Measurements from ENCODE around the gene TMEM161A. TPM values are rescaled to one million over a fixed set of nuclear protein-coding genes. Genes with fewer than 3 reads are reported as not detected.
"Not testable (repeated sequence)": the region's sequence is repeated elsewhere in the genome, so short reads cannot be mapped to it uniquely, and the experiment has no call there.

Gene TMEM161A
- total RNA-seq, 2 experiments from 2014 or later = 20.3 to 22.8 TPM

- ATAC-seq (no peak), DNase-seq (no peak)
- ChIA-PET POLR2A (no interaction called here), CTCF (no interaction called here)
- H3K9me3 Mint-ChIP-seq (ENCODE audit: insufficient read depth) = no peaks in the 10 kb centered on the region
- peaks cover 17% of the 10 kb centered on the region for H3K36me3 Mint-ChIP-seq (ENCODE audit: low read depth)
- no peak overlapping the region for H3K4me3 Mint-ChIP-seq
- no peaks in the 10 kb centered on the region for H3K27me3 Mint-ChIP-seq (ENCODE audit: low read depth)
- H3K27ac Mint-ChIP-seq = no peak overlapping the region
- H3K4me1 Mint-ChIP-seq (ENCODE audit: low read depth) = no peaks in the 10 kb centered on the region
Measured at GRCh38 chr19:19119325-19120237, 18.7 kb downstream of the TMEM161A start.

- Mint-ChIP-seq H3K4me1 (ENCODE audit: low read depth) (peaks cover 7% of the 10 kb centered on the region), H3K36me3 (ENCODE audit: low read depth) (peaks cover 4% of the 10 kb centered on the region), H3K27me3 (ENCODE audit: low read depth) (no peaks in the 10 kb centered on the region), H3K27ac (no peak overlapping the region), H3K9me3 (ENCODE audit: insufficient read depth) (no peaks in the 10 kb centered on the region), H3K4me3 (no peak overlapping the region)
- peak; percentile 47 for ATAC-seq
- POLR2A ChIA-PET = no interaction called here
- CTCF ChIA-PET = interaction anchor here (0.8 to 2.9 kb wide), 8 partner anchors 20 to 63 kb away, joined by 3 to 8 read pairs (median 4); partner anchors contain the start of gene MEF2B
- DNase-seq = peak; percentile 56
Measured at GRCh38 chr19:19115954-19116353, 22.3 kb downstream of the TMEM161A start.

- H3K4me3 Mint-ChIP-seq = no peak overlapping the region
- H3K27me3 Mint-ChIP-seq (ENCODE audit: low read depth) = no peaks in the 10 kb centered on the region
- POLR2A ChIA-PET = interaction anchor here (0.7 kb wide), 1 partner anchor 261 kb away, joined by 3 read pairs; no protein-coding TSS in a partner anchor
- ATAC-seq (peak; percentile 61), DNase-seq (peak; percentile 38)
- CTCF ChIA-PET = interaction anchor here (0.7 kb wide), 1 partner anchor 43 kb away, joined by 3 read pairs; no protein-coding TSS in a partner anchor
- H3K36me3 Mint-ChIP-seq (ENCODE audit: low read depth) = no peaks in the 10 kb centered on the region
- H3K4me1 Mint-ChIP-seq (ENCODE audit: low read depth) = peaks cover 7% of the 10 kb centered on the region
- no peaks in the 10 kb centered on the region for H3K9me3 Mint-ChIP-seq (ENCODE audit: insufficient read depth)
- no peak overlapping the region for H3K27ac Mint-ChIP-seq
Measured at GRCh38 chr19:19113040-19113626, 25.1 kb downstream of the TMEM161A start.

GRCh38 chr19:19111967-19112580, 26.2 kb downstream of the TMEM161A start:
- POLR2A ChIA-PET = interaction anchor here (1.6 kb wide), 1 partner anchor 47 kb away, joined by 5 read pairs; no protein-coding TSS in a partner anchor
- H3K27me3 Mint-ChIP-seq (ENCODE audit: low read depth) = no peaks in the 10 kb centered on the region
- H3K4me1 Mint-ChIP-seq (ENCODE audit: low read depth) = peaks cover 7% of the 10 kb centered on the region
- no peak overlapping the region for H3K4me3 Mint-ChIP-seq
- CTCF ChIA-PET = no interaction called here
- H3K27ac Mint-ChIP-seq = no peak overlapping the region
- no peaks in the 10 kb centered on the region for H3K9me3 Mint-ChIP-seq (ENCODE audit: insufficient read depth)
- DNase-seq (no peak), ATAC-seq (no peak)
- H3K36me3 Mint-ChIP-seq (ENCODE audit: low read depth) = no peaks in the 10 kb centered on the region

GRCh38 chr19:19111136-19111835, 27.0 kb downstream of the TMEM161A start:
- Mint-ChIP-seq H3K36me3 (ENCODE audit: low read depth) (no peaks in the 10 kb centered on the region), H3K27ac (no peak overlapping the region), H3K4me3 (no peak overlapping the region), H3K27me3 (ENCODE audit: low read depth) (no peaks in the 10 kb centered on the region), H3K4me1 (ENCODE audit: low read depth) (peaks cover 7% of the 10 kb centered on the region), H3K9me3 (ENCODE audit: insufficient read depth) (no peaks in the 10 kb centered on the region)
- ChIA-PET CTCF (no interaction called here), POLR2A (interaction anchor here (1.6 kb wide), 1 partner anchor 46 kb away, joined by 5 read pairs; no protein-coding TSS in a partner anchor)
- DNase-seq (no peak), ATAC-seq (no peak)

GRCh38 chr19:19110410-19111135, 27.7 kb downstream of the TMEM161A start:
- H3K27me3 Mint-ChIP-seq (ENCODE audit: low read depth) = no peaks in the 10 kb centered on the region
- no peak overlapping the region for H3K27ac Mint-ChIP-seq
- POLR2A ChIA-PET = interaction anchor here (1.6 kb wide), 1 partner anchor 45 kb away, joined by 5 read pairs; no protein-coding TSS in a partner anchor
- H3K4me1 Mint-ChIP-seq (ENCODE audit: low read depth) = peaks cover 7% of the 10 kb centered on the region
- no peaks in the 10 kb centered on the region for H3K9me3 Mint-ChIP-seq (ENCODE audit: insufficient read depth)
- H3K36me3 Mint-ChIP-seq (ENCODE audit: low read depth) = no peaks in the 10 kb centered on the region
- CTCF ChIA-PET = interaction anchor here (0.6 to 0.7 kb wide), 2 partner anchors 43 to 83 kb away, joined by 3 read pairs; no protein-coding TSS in a partner anchor
- no peak overlapping the region for H3K4me3 Mint-ChIP-seq
- ATAC-seq = peak; percentile 63
- DNase-seq = peak; percentile 30

- Mint-ChIP-seq H3K27ac (no peak overlapping the region), H3K4me3 (no peak overlapping the region), H3K9me3 (ENCODE audit: insufficient read depth) (no peaks in the 10 kb centered on the region), H3K4me1 (ENCODE audit: low read depth) (peaks cover 7% of the 10 kb centered on the region), H3K27me3 (ENCODE audit: low read depth) (no peaks in the 10 kb centered on the region), H3K36me3 (ENCODE audit: low read depth) (no peaks in the 10 kb centered on the region)
- ATAC-seq (no peak), DNase-seq (no peak)
- ChIA-PET POLR2A (interaction anchor here (0.6 kb wide), 1 partner anchor 101 kb away, joined by 4 read pairs; no protein-coding TSS in a partner anchor), CTCF (interaction anchor here (0.6 to 0.7 kb wide), 2 partner anchors 42 to 84 kb away, joined by 3 read pairs; no protein-coding TSS in a partner anchor)
Measured at GRCh38 chr19:19109601-19110000, 28.7 kb downstream of the TMEM161A start.

GRCh38 chr19:19107654-19108053, 30.6 kb downstream of the TMEM161A start:
- Mint-ChIP-seq H3K4me1 (ENCODE audit: low read depth) (no peaks in the 10 kb centered on the region), H3K9me3 (ENCODE audit: insufficient read depth) (no peaks in the 10 kb centered on the region), H3K27ac (no peak overlapping the region), H3K27me3 (ENCODE audit: low read depth) (no peaks in the 10 kb centered on the region), H3K4me3 (no peak overlapping the region), H3K36me3 (ENCODE audit: low read depth) (no peaks in the 10 kb centered on the region)
- DNase-seq (no peak), ATAC-seq (no peak)
- POLR2A ChIA-PET = no interaction called here
- CTCF ChIA-PET = no interaction called here

- H3K4me1 Mint-ChIP-seq (ENCODE audit: low read depth); H3K27ac Mint-ChIP-seq; ATAC-seq; H3K9me3 Mint-ChIP-seq (ENCODE audit: insufficient read depth); CTCF ChIA-PET; H3K27me3 Mint-ChIP-seq (ENCODE audit: low read depth); H3K36me3 Mint-ChIP-seq (ENCODE audit: low read depth); H3K4me3 Mint-ChIP-seq; POLR2A ChIA-PET; DNase-seq: not testable (repeated sequence)
Measured at GRCh38 chr19:19106938-19107337, 31.3 kb downstream of the TMEM161A start.

- Mint-ChIP-seq H3K27me3 (ENCODE audit: low read depth) (no peaks in the 10 kb centered on the region), H3K36me3 (ENCODE audit: low read depth) (no peaks in the 10 kb centered on the region), H3K9me3 (ENCODE audit: insufficient read depth) (no peaks in the 10 kb centered on the region), H3K4me1 (ENCODE audit: low read depth) (no peaks in the 10 kb centered on the region), H3K27ac (no peak overlapping the region), H3K4me3 (no peak overlapping the region)
- ATAC-seq (no peak), DNase-seq (no peak)
- POLR2A ChIA-PET = no interaction called here
- CTCF ChIA-PET = no interaction called here
Measured at GRCh38 chr19:19106056-19106551, 32.2 kb downstream of the TMEM161A start.

Measured in activated CD8-positive, alpha-beta T cell treated with anti-CD3 and anti-CD28 coated beads, Interleukin-2, amount 10 ng/mL, durations not matched to agents 7 days and 5 days (primary cell).